H1 (cell line): ENCODE data around the gene KRTAP12-3. TPM values are rescaled to one million over a fixed set of nuclear protein-coding genes. Genes with fewer than 3 reads are reported as not detected.
A peak's percentile ranks its signal among the peaks of the same experiment; 100 is the strongest.

ENCODE experiments used
- CTCF ChIA-PET: fragments of 300-600 bp; sonication (Branson Sonifier 250); formaldehyde crosslinking; loops from one replicate; lab custom pipeline; 2021; ENCODE audit not compliant: partially characterized antibody; lab: Charles Lee
- POLR2A ChIA-PET: fragments of 300-600 bp; sonication (Branson Sonifier 250); formaldehyde crosslinking; loops from one replicate; lab custom pipeline; 2021; ENCODE audit warnings: inconsistent platforms; ENCODE audit not compliant: partially characterized antibody; lab: Charles Lee
- DNase-seq, 2 experiments: peaks; one replicate each; pipeline versions ENCODE4 v3.0.0 to v3.0.0-alpha.2; 2010 to 2022; ENCODE audit warnings: low spot score in 2 of 2, low read depth in 1 of 2, mixed read lengths in 1 of 2
- FAIRE-seq: peaks from 2 replicates; lab custom pipeline; 2011; peaks lifted over from hg19 to GRCh38; lab: Jason Lieb, UNC
- H2AFZ ChIP-seq: 2 replicates; pipeline ENCODE4 v1.8.1; 2012; ENCODE audit warnings: low read length, inconsistent platforms
- H2AK5ac ChIP-seq: 2 replicates; pipeline ENCODE4 v1.6.1; 2013; ENCODE audit warnings: low read depth, low read length
- H2BK120ac ChIP-seq: replicated peaks from 2 replicates; pipeline ENCODE3; 2013; ENCODE audit warnings: low read depth, low read length, inconsistent platforms
- H2BK12ac ChIP-seq: 2 replicates; pipeline ENCODE4 v1.6.1; 2013; ENCODE audit warnings: low read depth, low read length
- H2BK15ac ChIP-seq: 2 replicates; pipeline ENCODE4 v1.6.1; 2013; ENCODE audit warnings: low read length
- H2BK20ac ChIP-seq: 2 replicates; pipeline ENCODE4 v1.6.1; 2013; ENCODE audit warnings: low read length
- H2BK5ac ChIP-seq: 2 replicates; pipeline ENCODE4 v1.6.1; 2013; ENCODE audit warnings: low read depth, low read length
- H3K14ac ChIP-seq: 2 replicates; pipeline ENCODE4 v1.6.1; 2013; ENCODE audit warnings: inconsistent platforms; ENCODE audit not compliant: insufficient read length
- H3K18ac ChIP-seq: 2 replicates; pipeline ENCODE4 v1.6.1; 2013; ENCODE audit warnings: low read length; ENCODE audit errors: extremely low read depth
- H3K23ac ChIP-seq: 2 replicates; pipeline ENCODE4 v1.6.1; 2013; ENCODE audit warnings: inconsistent platforms; ENCODE audit not compliant: insufficient read length
- H3K23me2 ChIP-seq: 2 replicates; pipeline ENCODE4 v1.6.1; 2013; ENCODE audit warnings: low read depth, low read length
- H3K27ac ChIP-seq: 2 replicates; pipeline ENCODE4 v1.6.1; 2011; ENCODE audit warnings: low read depth, low read length, inconsistent platforms
- H3K27me3 ChIP-seq, 4 experiments: replicated peaks in 1 of 4; 1 replicate in 1 of 4; 2 replicates in 3 of 4; pipeline versions ENCODE4 v1.6.1 to v1.8.1; 2011 to 2013; ENCODE audit warnings: low read length in 3 of 4, mild to moderate bottlenecking in 3 of 4, inconsistent platforms in 2 of 4, mixed read lengths in 2 of 4, moderate library complexity in 1 of 4; ENCODE audit not compliant: control insufficient read depth in 3 of 4, insufficient read depth in 3 of 4; ENCODE audit errors: extremely low read depth in 1 of 4
- H3K36me3 ChIP-seq, 4 experiments: 2 replicates each; pipeline versions ENCODE4 v1.6.1 to v1.8.1; 2011 to 2013; ENCODE audit warnings: mild to moderate bottlenecking in 4 of 4, low read length in 3 of 4, moderate library complexity in 2 of 4, control low read depth in 1 of 4, inconsistent platforms in 1 of 4; ENCODE audit not compliant: insufficient read depth in 4 of 4, control insufficient read depth in 2 of 4
- H3K4ac ChIP-seq: replicated peaks from 2 replicates; pipeline ENCODE3; 2013; ENCODE audit warnings: low read length, low read depth, mixed read lengths, inconsistent platforms; ENCODE audit not compliant: insufficient read length
- H3K4me1 ChIP-seq, 4 experiments: replicated peaks in 1 of 4; 1 replicate in 1 of 4; 2 replicates in 3 of 4; pipeline versions ENCODE4 v1.6.1 to v1.8.1; 2011 to 2013; ENCODE audit warnings: low read length in 3 of 4, inconsistent platforms in 2 of 4, mixed read lengths in 1 of 4; ENCODE audit not compliant: insufficient read depth in 4 of 4, control insufficient read depth in 3 of 4
- H3K4me2 ChIP-seq, 2 experiments: 2 replicates each; pipeline versions ENCODE4 v1.6.1 to v1.8.1; 2011 to 2013; ENCODE audit warnings: low read depth in 2 of 2, low read length in 2 of 2, control low read depth in 1 of 2, inconsistent platforms in 1 of 2, mild to moderate bottlenecking in 1 of 2; ENCODE audit not compliant: insufficient read depth in 1 of 2
- H3K4me3 ChIP-seq, 4 experiments: fragments of 200-600, 300-600 bp in 1 of 4; sonication (generic), shearing (Covaris generic), sonication (Bioruptor Twin) in 1 of 4; 2 replicates each; pipeline versions ENCODE4 v1.5.1 to v1.8.1; 2011 to 2016; ENCODE audit warnings: low read length in 4 of 4, low read depth in 3 of 4, control low read depth in 2 of 4, inconsistent platforms in 2 of 4, mild to moderate bottlenecking in 2 of 4, mixed read lengths in 1 of 4, moderate library complexity in 1 of 4; ENCODE audit not compliant: insufficient read depth in 2 of 4; ENCODE audit errors: extremely low read depth in 1 of 4
- H3K56ac ChIP-seq: replicated peaks from 2 replicates; pipeline ENCODE3; 2013; ENCODE audit warnings: low read depth, mild to moderate bottlenecking, mixed read lengths, low read length, inconsistent platforms; ENCODE audit not compliant: insufficient read length
- H3K79me1 ChIP-seq: 2 replicates; pipeline ENCODE4 v1.6.1; 2013; ENCODE audit warnings: low read depth, low read length, control low read depth
- H3K79me2 ChIP-seq, 2 experiments: 2 replicates each; pipeline versions ENCODE4 v1.6.1 to v1.8.1; 2012 to 2013; ENCODE audit warnings: low read length in 2 of 2, mild to moderate bottlenecking in 2 of 2, inconsistent platforms in 1 of 2; ENCODE audit not compliant: insufficient read depth in 2 of 2, control insufficient read depth in 1 of 2
- H3K9ac ChIP-seq, 4 experiments: replicated peaks in 1 of 4; 1 replicate in 1 of 4; 2 replicates in 3 of 4; pipeline versions ENCODE4 v1.6.1 to v1.8.1; 2011 to 2013; ENCODE audit warnings: low read depth in 3 of 4, low read length in 3 of 4, control low read depth in 2 of 4, mild to moderate bottlenecking in 2 of 4, moderate library complexity in 2 of 4, inconsistent platforms in 1 of 4; ENCODE audit errors: extremely low read depth in 1 of 4
- H3K9me3 ChIP-seq, 2 experiments: 2 replicates each; pipeline versions ENCODE4 v1.6.1 to v1.8.1; 2012 to 2013; ENCODE audit warnings: mild to moderate bottlenecking in 2 of 2, moderate library complexity in 2 of 2, control low read depth in 1 of 2, inconsistent platforms in 1 of 2, low read depth in 1 of 2, low read length in 1 of 2, mixed read lengths in 1 of 2; ENCODE audit not compliant: insufficient read depth in 2 of 2
- H4K20me1 ChIP-seq, 2 experiments: replicated peaks in 1 of 2; 2 replicates each; pipeline versions ENCODE3 to v1.8.1; 2011 to 2013; ENCODE audit warnings: inconsistent platforms in 2 of 2, low read length in 2 of 2, mild to moderate bottlenecking in 1 of 2; ENCODE audit not compliant: insufficient read depth in 2 of 2, control insufficient read depth in 1 of 2
- H4K5ac ChIP-seq: 2 replicates; pipeline ENCODE4 v1.6.1; 2013; ENCODE audit warnings: low read length, low read depth, mixed read lengths, inconsistent platforms; ENCODE audit not compliant: insufficient read length
- H4K8ac ChIP-seq: 2 replicates; pipeline ENCODE4 v1.8.0; 2013; ENCODE audit warnings: mild to moderate bottlenecking, moderate library complexity, low read length, inconsistent platforms; ENCODE audit not compliant: insufficient read depth; ENCODE audit errors: extremely low read depth
- H4K91ac ChIP-seq: replicated peaks from 2 replicates; pipeline ENCODE3; 2013; ENCODE audit warnings: low read length, mixed read lengths, inconsistent platforms; ENCODE audit not compliant: insufficient read length
- ASH2L ChIP-seq: fragments of 200-600, 300-600 bp; sonication (generic); IDR thresholded peaks from one replicate; pipeline ENCODE4 v1.7.1; 2017; ENCODE audit warnings: low read length
- SP4 ChIP-seq: IDR thresholded peaks from 2 replicates; pipeline ENCODE4 v1.6.1; 2012; ENCODE audit warnings: low read length, inconsistent platforms
- WGBS, 2 experiments: shearing (Covaris generic) in 1 of 2; methylation state at CpG; one replicate each; pipeline versions ENCODE4 v1.1.6 to v1.1.7; 2013 to 2015; ENCODE audit warnings: low lambda C conversion rate in 2 of 2, mixed read lengths in 2 of 2, inconsistent platforms in 1 of 2, low coverage in 1 of 2, missing lambda C conversion rate in 1 of 2; ENCODE audit not compliant: insufficient replicate concordance in 2 of 2, insufficient coverage in 1 of 2, insufficient read length in 1 of 2; ENCODE audit errors: extremely low coverage in 1 of 2, missing lambda C conversion rate in 1 of 2; 5-methylcytosine and 5-hydroxymethylcytosine counted together
- polyA plus RNA-seq, 7 experiments: library from polyadenylated mRNA; depleted of rRNA in 3 of 7; stranded (reverse) in 5 of 7; unstranded in 2 of 7; fragments of >200 nt in 5 of 7; fragments of 200-250 nt in 2 of 7; gene quantifications; 1 replicate in 5 of 7; 2 replicates in 1 of 7; 4 replicates in 1 of 7; pipeline versions ENCODE4 v1.2.1 to v1.2.3, GENCODE V29; 2011 to 2013; ENCODE audit warnings: missing spikeins in 2 of 7, mixed read lengths in 2 of 7
- total RNA-seq: library from RNA; stranded (reverse); fragmentation: NEBNext Ultra II Directional; extraction: Animal tissue kit (Norgen Biotek cat#: 25700); gene quantifications from 2 replicates; pipeline ENCODE4 v1.2.1, GENCODE V29; 2021

KRTAP12-3 gene
- total and polyA plus RNA-seq, 2 of the 8 experiments (the other 6 are each of a cell fraction or from before 2014, with no cell fraction given): not detected

- peak overlapping the region; percentile 69 for H4K91ac ChIP-seq
- no peak overlapping the region for H3K4me2 ChIP-seq
- H4K20me1 ChIP-seq: peaks cover 0 to 1% of the 10 kb centered on the region in 2 experiments
- H3K18ac ChIP-seq: peak overlapping the region; percentile 32; the same call in 1 of the 2 replicates
- H3K27ac ChIP-seq: no peak overlapping the region
- H3K4me1 ChIP-seq: peaks cover 0 to 6% (median 2%) of the 10 kb centered on the region in 4 experiments; a peak in 4 of 7 replicates
- H3K4ac ChIP-seq: peak overlapping the region; percentile 76
- H3K14ac ChIP-seq: no peak overlapping the region
- H2BK20ac ChIP-seq: peak overlapping the region; percentile 66; the same call in 1 of the 2 replicates
- no peaks in the 10 kb centered on the region for H3K27me3 ChIP-seq
- POLR2A ChIA-PET: interaction anchor here (0.7 to 1.7 kb wide), 3 partner anchors 87 to 96 kb away, joined by 3 read pairs; no protein-coding TSS in a partner anchor
- peak overlapping the region; percentile 45; the same call in 1 of the 2 replicates for H4K8ac ChIP-seq
- peak overlapping the region; percentile 60; the same call in 1 of the 2 replicates for H2BK5ac ChIP-seq
- H3K9ac ChIP-seq: no peak overlapping the region
- no peak overlapping the region for H3K4me3 ChIP-seq
- peak overlapping the region; percentile 84; the same call in 1 of the 2 replicates for H2BK12ac ChIP-seq
- CTCF ChIA-PET: interaction anchor here (0.7 to 4.0 kb wide), 10 partner anchors 9 to 183 kb away, joined by 3 to 16 read pairs (median 3); partner anchors contain the start of gene KRTAP10-9
- no peak overlapping the region for H3K23ac ChIP-seq
- DNase-seq: peak in 1 of 2 experiments; percentile 45
- no peak overlapping the region for H2BK120ac ChIP-seq
- H3K36me3 ChIP-seq: no peaks in the 10 kb centered on the region
- 85% methylated on average over 16 of the region's 16 CpGs; no CpG with 5 or more reads in 1 of the 2 experiments for WGBS, 2 experiments
- no peak overlapping the region for H2AFZ ChIP-seq
- H3K79me2 ChIP-seq: no peaks in the 10 kb centered on the region
- no peaks in the 10 kb centered on the region for H3K23me2 ChIP-seq
- peaks cover 11 to 12% of the 10 kb centered on the region in 2 experiments for H3K9me3 ChIP-seq
- H3K79me1 ChIP-seq: no peaks in the 10 kb centered on the region; the same call in 1 of the 2 replicates
- no peak overlapping the region for H2AK5ac ChIP-seq
- no peak for FAIRE-seq
- no peak overlapping the region for H4K5ac ChIP-seq
- H2BK15ac ChIP-seq: peak overlapping the region; percentile 72; the same call in 1 of the 2 replicates
- no peak overlapping the region for H3K56ac ChIP-seq
- TF ChIP-seq ASH2L: no peak
- TF ChIP-seq SP4: no peak
Measured at GRCh38 chr21:44616591-44616926, 41.2 kb upstream of the KRTAP12-3 start.
